DMS153 treated with DMSO at 0.1 percent for 48 hours (cell line): ENCODE results near the gene RECQL5.
A peak's percentile ranks its signal among the peaks of the same experiment; 100 is the strongest.

Experiments
- DNase-seq: peaks from one replicate; lab custom pipeline; 2025; ENCODE audit not compliant: unreplicated experiment; lab: John Stamatoyannopoulos, UW

RECQL5 gene

GRCh38 chr17:75666959-75667790, at the start of gene RECQL5, which contains the start of gene SAP30BP:
Gene RECQL5, minus strand, starts transcription at chr17:75667154. Its CDS starts 597 bp downstream, at chr17:75666557.
Gene SAP30BP, plus strand, starts transcription at chr17:75667338. Its CDS starts 35 bp downstream, at chr17:75667373.
- peak; percentile 93 for DNase-seq

GRCh38 chr17:75712446-75712845, 45.5 kb upstream of the RECQL5 start:
- no peak for DNase-seq

GRCh38 chr17:75707079-75707571, 40.2 kb upstream of the RECQL5 start:
- no peak for DNase-seq

- no peak for DNase-seq
Measured at GRCh38 chr17:75706042-75706728, 39.2 kb upstream of the RECQL5 start.

GRCh38 chr17:75704963-75705875, 38.3 kb upstream of the RECQL5 start:
- no peak for DNase-seq

GRCh38 chr17:75703591-75703990, 36.6 kb upstream of the RECQL5 start:
- no peak for DNase-seq

GRCh38 chr17:75703191-75703590, 36.2 kb upstream of the RECQL5 start:
- DNase-seq, result no peak

GRCh38 chr17:75701288-75701687, 34.3 kb upstream of the RECQL5 start:
- DNase-seq, result no peak

GRCh38 chr17:75698659-75699058, 31.7 kb upstream of the RECQL5 start:
- DNase-seq, result no peak

GRCh38 chr17:75697651-75698291, 30.8 kb upstream of the RECQL5 start:
- DNase-seq, result no peak

- DNase-seq, result no peak
Measured at GRCh38 chr17:75695830-75696271, 28.9 kb upstream of the RECQL5 start.

GRCh38 chr17:75695141-75695829, 28.3 kb upstream of the RECQL5 start:
- DNase-seq, result no peak

GRCh38 chr17:75694536-75694935, 27.6 kb upstream of the RECQL5 start:
- no peak for DNase-seq

GRCh38 chr17:75693500-75694481, 26.8 kb upstream of the RECQL5 start:
- DNase-seq, result no peak

- no peak for DNase-seq
Measured at GRCh38 chr17:75692976-75693375, 26.0 kb upstream of the RECQL5 start.

GRCh38 chr17:75691801-75692626, 25.1 kb upstream of the RECQL5 start:
- DNase-seq, result no peak

- DNase-seq, result no peak
Measured at GRCh38 chr17:75691371-75691791, 24.4 kb upstream of the RECQL5 start.

GRCh38 chr17:75689441-75689873, 22.5 kb upstream of the RECQL5 start:
- DNase-seq, result no peak
